Fibroblast of lung (primary cell): ENCODE measurements around the gene RTN4IP1.

ENCODE experiments used
- CTCF ChIP-seq, 2 donors: IDR thresholded peaks in 1 of 2; conservative IDR thresholded peaks in 1 of 2; 1 replicate in 1 of 2; 2 replicates in 1 of 2; pipeline ENCODE4 v1.5.1; 2011 to 2012; ENCODE audit warnings: low read length in 2 of 2, control low read depth in 1 of 2, inconsistent platforms in 1 of 2, low read depth in 1 of 2, mild to moderate bottlenecking in 1 of 2
- EZH2 ChIP-seq: IDR thresholded peaks from 2 replicates; pipeline ENCODE4 v1.5.1; 2012; ENCODE audit warnings: low read length, control low read depth, mild to moderate bottlenecking; ENCODE audit errors: missing control alignments

- TF ChIP-seq CTCF (conservative IDR thresholded peaks at IDR 0.05 in 1 of 2, IDR thresholded peaks at IDR 0.05 in 1 of 2; ENCODE audit: low read depth in 1 of 2, low read length in 2 of 2) (no peak), EZH2 (no peak)
These were observed 60.8 kb downstream of the RTN4IP1 start for GRCh38 chr6:106568530-106568929.
